Measurements from ENCODE around the gene AHSA1.
A peak's percentile ranks its signal among the peaks of the same experiment; 100 is the strongest.

AHSA1 gene

DNA sequence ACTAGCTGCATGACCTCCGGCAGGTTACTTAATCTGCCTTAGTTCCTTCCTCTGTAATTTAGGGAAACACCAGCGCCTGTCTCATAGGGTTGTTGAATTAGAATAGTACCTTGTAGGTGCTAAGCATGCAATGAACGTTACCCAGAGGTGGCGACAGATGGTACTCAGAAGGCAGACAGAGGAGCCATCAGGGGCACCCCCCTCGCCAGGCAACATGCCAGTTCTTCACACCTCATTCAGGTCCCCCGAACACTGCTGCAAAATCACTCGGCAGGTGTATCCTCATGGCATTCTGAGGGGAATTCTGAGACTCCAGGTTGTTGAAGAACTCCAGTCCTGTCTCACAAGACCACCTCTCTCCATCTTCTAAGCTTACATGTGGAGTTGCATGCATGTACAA is 30.7 kb downstream of the AHSA1 start:
- H3K4me1 ChIP-seq = no peaks in the 10 kb centered on the region
- H3K4me3 ChIP-seq (ENCODE audit: low read depth, low read length) = no peak overlapping the region
- TF ChIP-seq, protein P1, sequence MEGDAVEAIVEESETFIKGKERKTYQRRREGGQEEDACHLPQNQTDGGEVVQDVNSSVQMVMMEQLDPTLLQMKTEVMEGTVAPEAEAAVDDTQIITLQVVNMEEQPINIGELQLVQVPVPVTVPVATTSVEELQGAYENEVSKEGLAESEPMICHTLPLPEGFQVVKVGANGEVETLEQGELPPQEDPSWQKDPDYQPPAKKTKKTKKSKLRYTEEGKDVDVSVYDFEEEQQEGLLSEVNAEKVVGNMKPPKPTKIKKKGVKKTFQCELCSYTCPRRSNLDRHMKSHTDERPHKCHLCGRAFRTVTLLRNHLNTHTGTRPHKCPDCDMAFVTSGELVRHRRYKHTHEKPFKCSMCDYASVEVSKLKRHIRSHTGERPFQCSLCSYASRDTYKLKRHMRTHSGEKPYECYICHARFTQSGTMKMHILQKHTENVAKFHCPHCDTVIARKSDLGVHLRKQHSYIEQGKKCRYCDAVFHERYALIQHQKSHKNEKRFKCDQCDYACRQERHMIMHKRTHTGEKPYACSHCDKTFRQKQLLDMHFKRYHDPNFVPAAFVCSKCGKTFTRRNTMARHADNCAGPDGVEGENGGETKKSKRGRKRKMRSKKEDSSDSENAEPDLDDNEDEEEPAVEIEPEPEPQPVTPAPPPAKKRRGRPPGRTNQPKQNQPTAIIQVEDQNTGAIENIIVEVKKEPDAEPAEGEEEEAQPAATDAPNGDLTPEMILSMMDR (IDR thresholded peaks at IDR 0.05; ENCODE audit: low read depth, low read length) = no peak
- DNase-seq = no peak
- H3K9me3 ChIP-seq = no peaks in the 10 kb centered on the region
- H3K27me3 ChIP-seq = no peaks in the 10 kb centered on the region
- no peaks in the 10 kb centered on the region for H3K36me3 ChIP-seq

- H3K4me3 ChIP-seq (ENCODE audit: low read depth, low read length) = no peak overlapping the region
- no peaks in the 10 kb centered on the region for H3K9me3 ChIP-seq
- no peaks in the 10 kb centered on the region for H3K27me3 ChIP-seq
- no peaks in the 10 kb centered on the region for H3K36me3 ChIP-seq
- TF ChIP-seq, protein P1 (IDR thresholded peaks at IDR 0.05; ENCODE audit: low read depth, low read length) = no peak
- no peaks in the 10 kb centered on the region for H3K4me1 ChIP-seq
- no peak for DNase-seq
Observed at GRCh38 chr14:77489041-77489440, 31.1 kb downstream of the AHSA1 start.

DNA sequence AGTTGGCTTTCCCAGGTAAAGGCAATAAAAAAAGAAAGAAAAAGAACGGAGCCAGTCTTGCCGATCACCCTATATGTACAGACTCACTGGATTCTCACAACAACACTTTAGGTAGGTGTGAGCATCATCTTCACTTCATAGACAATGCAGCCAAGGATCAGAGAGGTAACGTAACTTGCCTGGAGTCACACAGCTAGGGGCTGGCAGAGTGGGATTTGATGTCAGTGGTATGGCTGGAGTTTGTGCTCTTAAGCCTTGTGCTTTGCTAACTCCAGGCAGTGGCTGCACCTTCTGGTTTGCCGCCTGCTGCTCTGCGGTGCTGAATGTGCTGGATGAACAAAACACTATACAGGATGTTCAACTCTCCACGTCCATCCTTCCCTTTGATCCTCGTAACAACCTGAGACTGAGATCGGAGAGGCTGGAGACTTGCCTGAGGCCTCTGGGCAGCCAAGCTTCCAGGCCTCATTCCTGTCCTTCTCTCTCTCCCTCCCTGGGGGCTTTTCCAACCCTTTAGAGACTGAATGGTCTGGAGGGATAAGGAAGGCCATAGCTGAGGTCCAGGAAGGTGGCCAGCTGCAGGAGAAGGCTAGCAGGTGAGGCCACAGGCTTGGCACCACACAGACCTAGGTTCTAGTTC is 32.6 kb downstream of the AHSA1 start:
- Histone ChIP-seq H3K27me3 (no peaks in the 10 kb centered on the region), H3K36me3 (no peaks in the 10 kb centered on the region), H3K9me3 (no peaks in the 10 kb centered on the region), H3K4me3 (ENCODE audit: low read depth, low read length) (no peak overlapping the region), H3K4me1 (no peaks in the 10 kb centered on the region)
- TF ChIP-seq, protein P1 (IDR thresholded peaks at IDR 0.05; ENCODE audit: low read depth, low read length) = no peak
- DNase-seq = no peak

- Histone ChIP-seq H3K27me3 (no peaks in the 10 kb centered on the region), H3K36me3 (no peaks in the 10 kb centered on the region), H3K4me3 (ENCODE audit: low read depth, low read length) (no peak overlapping the region), H3K4me1 (no peaks in the 10 kb centered on the region), H3K9me3 (no peaks in the 10 kb centered on the region)
- TF ChIP-seq, protein P1 (IDR thresholded peaks at IDR 0.05; ENCODE audit: low read depth, low read length) = no peak
- DNase-seq = no peak
Observed at GRCh38 chr14:77491056-77491455, 33.2 kb downstream of the AHSA1 start.

DNA sequence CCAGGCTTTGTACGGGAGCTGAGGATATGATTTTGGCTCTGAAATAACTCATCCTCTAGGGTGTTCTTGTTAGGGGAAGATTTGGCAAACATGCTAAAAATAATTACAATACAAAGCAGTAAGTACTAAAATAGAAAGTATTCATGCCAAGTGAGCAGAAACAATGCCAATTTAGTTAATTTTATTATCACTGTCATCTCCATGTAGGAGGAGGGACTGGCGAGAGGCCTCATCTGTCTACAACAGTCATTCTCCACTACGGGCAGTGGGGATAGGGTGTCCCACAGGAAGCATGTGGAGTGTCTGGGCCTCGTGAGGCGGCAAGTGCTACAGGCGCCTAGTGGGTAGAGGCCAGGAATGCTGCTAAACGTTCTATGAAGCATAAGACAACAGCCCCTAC is 37.4 kb downstream of the AHSA1 start:
- H3K4me3 ChIP-seq (ENCODE audit: low read depth, low read length) = no peak overlapping the region
- TF ChIP-seq, protein P1 (IDR thresholded peaks at IDR 0.05; ENCODE audit: low read depth, low read length) = no peak
- no peaks in the 10 kb centered on the region for H3K4me1 ChIP-seq
- no peaks in the 10 kb centered on the region for H3K36me3 ChIP-seq
- H3K9me3 ChIP-seq = no peaks in the 10 kb centered on the region
- DNase-seq = no peak
- H3K27me3 ChIP-seq = peaks cover 22% of the 10 kb centered on the region

DNA sequence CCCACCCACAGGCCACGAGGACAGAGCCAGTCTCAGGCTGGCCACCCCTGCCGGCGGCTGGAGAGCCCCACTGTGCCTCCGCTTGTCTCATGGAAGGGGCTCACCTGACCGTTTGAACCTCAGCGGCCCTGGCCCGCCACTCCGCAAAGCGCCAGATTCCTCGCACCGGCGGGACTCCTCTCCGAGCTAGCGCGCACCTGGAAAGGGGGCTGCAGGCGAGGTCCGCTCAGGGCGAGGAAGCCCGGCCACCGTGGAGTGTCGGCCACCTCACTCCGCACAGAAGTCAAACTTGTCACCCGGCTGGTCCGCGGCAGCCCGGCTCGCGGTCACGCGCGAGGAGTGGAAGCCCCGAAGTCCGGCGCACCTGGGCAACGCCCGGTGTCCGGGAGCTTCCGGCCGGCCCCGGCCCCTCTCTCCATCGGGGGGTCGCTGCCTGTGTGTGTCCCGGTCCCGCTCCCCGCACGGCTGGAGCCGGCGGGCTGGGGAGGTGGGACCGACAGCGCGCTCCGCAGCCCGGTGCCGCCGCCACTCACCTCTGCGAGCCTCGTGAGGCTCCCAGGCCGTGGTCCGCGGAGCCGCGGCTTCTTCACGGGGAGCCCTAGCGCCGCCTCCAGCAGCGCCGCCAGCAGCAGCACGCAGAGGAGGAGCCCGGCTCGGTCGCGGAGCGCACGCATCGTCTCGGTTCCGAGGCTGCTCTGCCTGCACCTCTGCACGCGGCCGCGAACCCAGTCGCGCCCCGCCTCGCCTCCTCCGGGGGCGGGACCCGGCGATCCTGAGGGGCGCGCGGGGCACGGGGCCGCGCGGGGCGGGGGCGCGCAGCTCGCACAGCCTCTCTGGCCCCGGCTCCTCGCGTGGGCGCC is 40.5 kb downstream of the AHSA1 start, which contains the start of gene ISM2:
Gene ISM2, minus strand, starts transcription at position 697 of the 860 bp plus-strand sequence. Its CDS starts 23 bp downstream, at position 674.
- TF ChIP-seq, protein P1 (IDR thresholded peaks at IDR 0.05; ENCODE audit: low read depth, low read length) = no peak
- Histone ChIP-seq H3K27me3 (peaks cover 22% of the 10 kb centered on the region), H3K4me1 (no peaks in the 10 kb centered on the region), H3K36me3 (no peaks in the 10 kb centered on the region), H3K4me3 (ENCODE audit: low read depth, low read length) (peak within 1 kb of the TSS; percentile 34), H3K9me3 (no peaks in the 10 kb centered on the region)
- DNase-seq = peak; percentile 53
